AG04449 (cell line): Measurements from ENCODE around the gene MMP15.

Source experiments
- CTCF ChIA-PET: fragments of 350-600 bp; formaldehyde crosslinking; extraction: SDS; loops from one replicate; lab custom pipeline; 2021; ENCODE audit warnings: antibody characterized with exemption; lab: Yijun Ruan, JAX
- POLR2A ChIA-PET: fragments of 400-600, 350-600 bp; formaldehyde crosslinking; extraction: SDS; loops from one replicate; lab custom pipeline; 2020; ENCODE audit warnings: antibody characterized with exemption, inconsistent platforms; lab: Yijun Ruan, JAX
- DNase-seq: peaks from one replicate; pipeline ENCODE4 v3.0.0-alpha.2; 2010; ENCODE audit warnings: low read depth, low spot score
- H3K4me3 ChIP-seq: 2 replicates; pipeline ENCODE4 v1.5.1; 2011; ENCODE audit warnings: low read depth, mild to moderate bottlenecking, control low read depth, low read length
- CTCF ChIP-seq: IDR thresholded peaks from one replicate; pipeline ENCODE4 v1.5.1; 2011; ENCODE audit warnings: mild to moderate bottlenecking, moderate library complexity, low read length, control low read depth, inconsistent platforms; ENCODE audit not compliant: insufficient read depth; ENCODE audit errors: missing control alignments

MMP15 gene

GRCh38 chr16:57982385-57982784 lies 43.2 kb upstream of the MMP15 start:
- no peak for TF ChIP-seq CTCF
- no peak for DNase-seq

GRCh38 chr16:57984443-57985203 lies 40.9 kb upstream of the MMP15 start:
- peak overlapping the region; percentile 54 for H3K4me3 ChIP-seq
- no peak for DNase-seq
- ChIA-PET CTCF (interaction anchor here (0.8 to 1.4 kb wide), 2 partner anchors 10 to 86 kb away, joined by 3 read pairs; no protein-coding TSS in a partner anchor), POLR2A (no interaction called here)
- no peak for TF ChIP-seq CTCF

More at GRCh38 chr16:57982385-57982784, 43.2 kb upstream of the MMP15 start:
- no peak overlapping the region for H3K4me3 ChIP-seq
- ChIA-PET CTCF (no interaction called here), POLR2A (no interaction called here)

- no peak for DNase-seq
- TF ChIP-seq CTCF = no peak
- POLR2A ChIA-PET = no interaction called here
- peak overlapping the region; percentile 54 for H3K4me3 ChIP-seq
- CTCF ChIA-PET = interaction anchor here (0.8 to 1.4 kb wide), 2 partner anchors 11 to 87 kb away, joined by 3 read pairs; no protein-coding TSS in a partner anchor
Measured at GRCh38 chr16:57985204-57986181, 40.1 kb upstream of the MMP15 start.

GRCh38 chr16:57986196-57986595 lies 39.4 kb upstream of the MMP15 start:
- POLR2A ChIA-PET = no interaction called here

GRCh38 chr16:57987441-57988177 lies 37.9 kb upstream of the MMP15 start:
- no peak for TF ChIP-seq CTCF
- ChIA-PET CTCF (interaction anchor here (1.0 to 4.9 kb wide), 2 partner anchors 9 to 12 kb away, joined by 3 to 32 read pairs; partner anchors contain the start of genes USB1 and ZNF319), POLR2A (no interaction called here)
- no peak overlapping the region for H3K4me3 ChIP-seq
- no peak for DNase-seq

More at GRCh38 chr16:57986196-57986595, 39.4 kb upstream of the MMP15 start:
- TF ChIP-seq CTCF = no peak
- CTCF ChIA-PET = no interaction called here
- DNase-seq = no peak
- no peak overlapping the region for H3K4me3 ChIP-seq
